K562 (cell line): ENCODE results near the gene EIF5A2. TPM values are rescaled to one million over a fixed set of nuclear protein-coding genes. Genes with fewer than 3 reads are reported as not detected.

Experiments
- ATAC-seq: fragments of 200-7000 bp; cut with Tn5 transposase; 3 replicates; pipeline ENCODE4 v1.9.1; 2020; ENCODE audit warnings: moderate library complexity
- BruUV-seq: library from RNA; stranded (reverse); fragments of 400-500 nt; replicated peaks from 2 replicates; lab custom pipeline; 2021; lab: Mats Ljungman, UMichigan
- CTCF ChIA-PET: fragments of 300-600 bp; formaldehyde crosslinking; extraction: SDS; loops from one replicate; lab custom pipeline; 2021; ENCODE audit warnings: low intra/inter-chr PET ratio; lab: Yijun Ruan, JAX
- POLR2A ChIA-PET: fragments of 300-600, 350-650 bp; sonication (Branson Sonifier 250); formaldehyde crosslinking; extraction: SDS; loops from one replicate; lab custom pipeline; 2021; ENCODE audit warnings: antibody characterized with exemption, inconsistent platforms; lab: Yijun Ruan, JAX
- DNase-seq, 4 experiments: peaks; one replicate each; pipeline versions ENCODE4 v3.0.0 to v3.0.0-alpha.2; 2011 to 2018; ENCODE audit warnings: low spot score in 3 of 4, mixed read lengths in 3 of 4; ENCODE audit errors: extremely low read depth in 1 of 4
- FAIRE-seq: peaks from 2 replicates; lab custom pipeline; 2011; peaks lifted over from hg19 to GRCh38; lab: Jason Lieb, UNC
- H2AFZ ChIP-seq: 2 replicates; pipeline ENCODE4 v1.6.0; 2011; ENCODE audit warnings: low read depth, low read length, control low read depth, inconsistent platforms
- H3K27ac ChIP-seq: fragments of 200-600 bp; 3 replicates; pipeline ENCODE4 v1.8.0; 2011; ENCODE audit warnings: low read depth, mild to moderate bottlenecking, control low read depth, inconsistent platforms, low read length, moderate library complexity, mixed read lengths; ENCODE audit errors: extremely low read depth
- H3K27me3 ChIP-seq, 2 experiments: fragments of 300-600 bp in 1 of 2; 2 replicates in 1 of 2; 3 replicates in 1 of 2; pipeline versions ENCODE4 v1.6.0 to v1.8.0; 2011; ENCODE audit warnings: inconsistent platforms in 2 of 2, low read length in 2 of 2, mild to moderate bottlenecking in 1 of 2, mixed read lengths in 1 of 2, moderate library complexity in 1 of 2; ENCODE audit not compliant: control insufficient read depth in 2 of 2, insufficient read depth in 2 of 2
- H3K36me3 ChIP-seq: fragments of 300-600 bp; 3 replicates; pipeline ENCODE4 v1.8.0; 2011; ENCODE audit warnings: mild to moderate bottlenecking, low read length, inconsistent platforms; ENCODE audit not compliant: control insufficient read depth, insufficient read depth
- H3K4me1 ChIP-seq, 2 experiments: fragments of 200-600 bp in 1 of 2; replicated peaks in 1 of 2; 2 replicates in 1 of 2; 3 replicates in 1 of 2; pipeline versions ENCODE4 v1.5.1 to v1.8.0; 2011; ENCODE audit warnings: inconsistent platforms in 2 of 2, low read length in 2 of 2, mild to moderate bottlenecking in 1 of 2, mixed read lengths in 1 of 2, moderate library complexity in 1 of 2; ENCODE audit not compliant: control insufficient read depth in 2 of 2, insufficient read depth in 2 of 2
- H3K4me2 ChIP-seq: 2 replicates; pipeline ENCODE4 v1.6.1; 2011; ENCODE audit warnings: low read length, control low read depth, inconsistent platforms, mixed read lengths; ENCODE audit not compliant: insufficient read depth
- H3K4me3 ChIP-seq: fragments of 200-600 bp; sonication (generic), shearing (Covaris generic); 2 replicates; pipeline ENCODE4 v1.5.1; 2016; ENCODE audit warnings: control low read depth, inconsistent platforms
- H3K79me2 ChIP-seq: fragments of 200-600 bp; 3 replicates; pipeline ENCODE4 v1.8.0; 2011; ENCODE audit warnings: low read length, inconsistent platforms; ENCODE audit not compliant: control insufficient read depth, insufficient read depth
- H3K9ac ChIP-seq, 2 experiments: 2 replicates each; pipeline versions ENCODE4 v1.6.0 to v1.6.1; 2011; ENCODE audit warnings: low read depth in 2 of 2, low read length in 2 of 2, control low read depth in 1 of 2, inconsistent platforms in 1 of 2, mild to moderate bottlenecking in 1 of 2, mixed read lengths in 1 of 2; ENCODE audit not compliant: insufficient read depth in 1 of 2
- H3K9me1 ChIP-seq: one replicate; pipeline ENCODE4 v1.6.0; 2011; ENCODE audit warnings: inconsistent platforms, mild to moderate bottlenecking, low read length, moderate library complexity; ENCODE audit not compliant: control insufficient read depth, insufficient read depth
- H3K9me3 ChIP-seq: replicated peaks from 2 replicates; pipeline ENCODE4 v1.5.1; 2011; ENCODE audit warnings: low read depth, low read length, inconsistent platforms; ENCODE audit not compliant: control insufficient read depth, insufficient read depth
- H4K20me1 ChIP-seq: replicated peaks from 2 replicates; pipeline ENCODE4 v1.6.1; 2011; ENCODE audit warnings: low read length, inconsistent platforms, mixed read lengths; ENCODE audit not compliant: control insufficient read depth, insufficient read depth
- CREB1 ChIP-seq, 2 experiments: sonication (generic) in 1 of 2; formaldehyde crosslinking in 1 of 2; IDR thresholded peaks; 2 replicates each; pipeline versions ENCODE4 v1.6.1 to v1.8.0; 2012 to 2022; ENCODE audit warnings: inconsistent platforms in 1 of 2, mild to moderate bottlenecking in 1 of 2, missing genetic modification reagents in 1 of 2, moderate library complexity in 1 of 2
- MAFG ChIP-seq: fragments of 450-650 bp; conservative IDR thresholded peaks from 2 replicates; pipeline ENCODE4 v1.6.1; 2016; ENCODE audit warnings: missing genetic modification characterization, missing compliant biosample characterization
- NFXL1 ChIP-seq: fragments of 450-650 bp; formaldehyde crosslinking; IDR thresholded peaks from 2 replicates; pipeline ENCODE4 v1.4.0; 2021; ENCODE audit warnings: mild to moderate bottlenecking
- RBM15 ChIP-seq: fragments of 200-400 bp; formaldehyde crosslinking; IDR thresholded peaks from 2 replicates; pipeline ENCODE4 v1.6.1; 2018; ENCODE audit warnings: mild to moderate bottlenecking, low read length, moderate library complexity; ENCODE audit not compliant: insufficient read depth
- THRA ChIP-seq: fragments of 450-650 bp; IDR thresholded peaks from 2 replicates; pipeline ENCODE4 v1.6.1; 2017; ENCODE audit warnings: mild to moderate bottlenecking, moderate library complexity
- ZBTB2 ChIP-seq: fragments of 450-650 bp; IDR thresholded peaks from 2 replicates; pipeline ENCODE4 v1.6.1; 2016; ENCODE audit warnings: antibody characterized with exemption
- ZNF143 ChIP-seq: sonication (generic); formaldehyde crosslinking; IDR thresholded peaks from 2 replicates; pipeline ENCODE4 v1.9.0; 2022; ENCODE audit warnings: mild to moderate bottlenecking, missing genetic modification reagents
- ZNF316 ChIP-seq: fragments of 450-650 bp; IDR thresholded peaks from 2 replicates; pipeline ENCODE4 v1.6.1; 2016
- WGBS: fragments of 100-300 bp; shearing (Covaris generic); methylation state at CpG from one replicate; pipeline ENCODE4 v1.1.6; 2016; ENCODE audit warnings: low coverage, mixed read lengths; ENCODE audit not compliant: insufficient coverage; ENCODE audit errors: missing lambda C conversion rate; 5-methylcytosine and 5-hydroxymethylcytosine counted together
- in situ Hi-C: fragments of 300-500 bp; cut with MboI; formaldehyde crosslinking; loops from 4 replicates; pipeline ENCODE4 v1.15.0; 2018; ENCODE audit warnings: inconsistent platforms, mixed read lengths
- intact Hi-C: fragments of 100-400 bp; cut with micrococcal nuclease; formaldehyde crosslinking; loops from 2 replicates; pipeline ENCODE4 v1.14.2; 2022
- polyA plus RNA-seq, 8 experiments: library from polyadenylated mRNA; depleted of rRNA in 4 of 8; stranded (reverse) in 5 of 8; unstranded in 3 of 8; fragments of >200 nt; fragmentation: Nextera tagmentation in 2 of 8; fragmentation: Illumina TruSeq in 1 of 8; extraction: Ambion mirVana in 2 of 8; extraction: Trizol in 1 of 8; gene quantifications; 2 replicates each; pipeline versions ENCODE4 v1.2.1 to v1.2.3, GENCODE V29; 2011 to 2014; ENCODE audit warnings: inconsistent platforms in 1 of 8, missing spikeins in 1 of 8
- total RNA-seq, 7 experiments: library from RNA; depleted of rRNA in 6 of 7; stranded (reverse); fragments of >200 nt in 6 of 7; fragmentation: Illumina TruSeq in 2 of 7; extraction: Trizol in 2 of 7; gene quantifications; 2 replicates each; pipeline versions ENCODE4 v1.2.1 to v1.2.3, GENCODE V29; 2011 to 2021; ENCODE audit warnings: low replicate concordance in 1 of 7

EIF5A2 gene
- total and polyA plus RNA-seq, 9 of the 15 experiments (the other 6 are each of a cell fraction or from before 2014, with no cell fraction given), result 3.9 to 18.3 (median 15.9) TPM

GRCh38 chr3:170899455-170899854, 9.0 kb downstream of the EIF5A2 start:
- TF ChIP-seq ZBTB2, result no peak
- peak; percentile 56 for TF ChIP-seq ZNF316
- no peak for TF ChIP-seq ZNF143 (CRISPR knock-in tag)
- no peak for TF ChIP-seq CREB1 (IDR thresholded peaks at IDR 0.05)
- no peak for TF ChIP-seq CREB1 (CRISPR knock-in tag; IDR thresholded peaks at IDR 0.05)
- 0 out of 2 replicates have a peak, but pooled peaks have one; percentile 12 for TF ChIP-seq MAFG (tag)
- no peak for TF ChIP-seq RBM15
- TF ChIP-seq THRA, result no peak
- TF ChIP-seq NFXL1 (CRISPR knock-in tag), result no peak
- no TSS peak for BruUV-seq
- Histone ChIP-seq H3K27me3 (no peaks in the 10 kb centered on the region), H3K79me2 (no peaks in the 10 kb centered on the region), H4K20me1 (no peaks in the 10 kb centered on the region), H3K9ac (no peak overlapping the region), H3K36me3 (peaks cover 10% of the 10 kb centered on the region; the same call in 1 of the 3 replicates), H3K27ac (no peak overlapping the region), H3K4me1 (peaks cover 2 to 3% of the 10 kb centered on the region in 2 experiments; a peak in 1 of 5 replicates), H3K9me3 (0 out of 2 replicates have a peak, but pooled peaks cover 2% of the 10 kb centered on the region), H3K9me1 (no peaks in the 10 kb centered on the region), H3K4me2 (no peak overlapping the region), H2AFZ (no peak overlapping the region), H3K4me3 (no peak overlapping the region)
- ChIA-PET CTCF (no interaction called here), POLR2A (no interaction called here)
- DNase-seq (no peak), ATAC-seq (no peak), FAIRE-seq (no peak)
- intact Hi-C loops, result no loop called here
- in situ Hi-C loops, result no loop called here
- 100% methylated on average over 1 of the region's 1 CpG for WGBS
